Prostate gland (tissue), 2 donors: Measurements from ENCODE around the gene CRYBG1. TPM values are rescaled to one million over a fixed set of nuclear protein-coding genes. Genes with fewer than 3 reads are reported as not detected.

Experiments used
- DNase-seq: peaks from one replicate; pipeline ENCODE4 v3.0.0-alpha.2; 2019; ENCODE audit warnings: low spot score
- H3K27ac ChIP-seq, 2 donors: fragments of 200-600 bp; sonication (generic); 2 replicates each; pipeline ENCODE4 v1.5.1; 2017 to 2019
- H3K27me3 ChIP-seq: fragments of 200-600 bp; sonication (generic); replicated peaks from 2 replicates; pipeline ENCODE4 v1.5.1; 2019; ENCODE audit not compliant: insufficient read depth
- H3K36me3 ChIP-seq, 2 donors: fragments of 200-600 bp; sonication (generic); 1 replicate in 1 of 2; 2 replicates in 1 of 2; pipeline versions ENCODE4 v1.5.1 to v1.8.1; 2017 to 2019
- H3K4me1 ChIP-seq: fragments of 200-600 bp; sonication (generic); replicated peaks from 2 replicates; pipeline ENCODE4 v1.5.1; 2019
- H3K4me3 ChIP-seq, 2 donors: fragments of 200-600 bp; sonication (generic); 2 replicates each; pipeline ENCODE4 v1.5.1; 2017 to 2019
- H3K9me3 ChIP-seq: fragments of 200-600 bp; sonication (generic); 2 replicates; pipeline ENCODE4 v1.5.1; 2017
- CTCF ChIP-seq, 4 experiments: fragments of 200-600 bp in 2 of 4; fragments of 450-650 bp in 2 of 4; sonication (generic) in 2 of 4; IDR thresholded peaks; 1 replicate in 3 of 4; 2 replicates in 1 of 4; pipeline ENCODE4 v1.5.1; 2016 to 2019; ENCODE audit warnings: antibody characterized with exemption in 4 of 4, mild to moderate bottlenecking in 2 of 4, moderate library complexity in 2 of 4
- POLR2A ChIP-seq: fragments of 450-650 bp; IDR thresholded peaks from one replicate; pipeline ENCODE4 v1.6.1; 2016; ENCODE audit warnings: antibody characterized with exemption, mild to moderate bottlenecking
- POLR2AphosphoS5 ChIP-seq: sonication (generic); formaldehyde crosslinking; IDR thresholded peaks from one replicate; pipeline ENCODE4 v1.6.1; 2017; ENCODE audit warnings: antibody characterized with exemption
- WGBS: methylation state at CpG from one replicate; pipeline ENCODE4 v1.1.5; 2018; 5-methylcytosine and 5-hydroxymethylcytosine counted together
- intact Hi-C: fragments of 100-400 bp; cut with DNase I; formaldehyde crosslinking; loops from one replicate; pipeline ENCODE4 v1.14.2; 2022
- total RNA-seq, 2 donors: library from RNA; depleted of rRNA; stranded (reverse); fragments of >200 nt; gene quantifications; one replicate each; pipeline ENCODE4 v1.1.0, GENCODE V29; 2016

The CRYBG1 gene
- total RNA-seq, 2 donors from 2014 or later = 39.9 to 75.4 TPM

- no peak for DNase-seq
- H3K4me1 ChIP-seq = no peaks in the 10 kb centered on the region
- H3K4me3 ChIP-seq = no peak overlapping the region
- H3K27ac ChIP-seq = no peak overlapping the region
- H3K36me3 ChIP-seq = no peaks in the 10 kb centered on the region
- no peaks in the 10 kb centered on the region for H3K9me3 ChIP-seq
- TF ChIP-seq CTCF (IDR thresholded peaks at IDR 0.05) = no peak
- no peak for TF ChIP-seq POLR2AphosphoS5
- TF ChIP-seq POLR2A = no peak
- no peaks in the 10 kb centered on the region for H3K27me3 ChIP-seq
- 64% methylated on average over 3 of the region's 3 CpGs for WGBS
- intact Hi-C loops = no loop called here
Observed at GRCh38 chr6:106529438-106529837, 168.9 kb downstream of the CRYBG1 start.

GRCh38 chr6:106530026-106530425 is 169.5 kb downstream of the CRYBG1 start:
- H3K36me3 ChIP-seq = no peaks in the 10 kb centered on the region
- 98% methylated on average over 1 of the region's 1 CpG for WGBS
- no peaks in the 10 kb centered on the region for H3K27me3 ChIP-seq
- no peak overlapping the region for H3K27ac ChIP-seq
- no peaks in the 10 kb centered on the region for H3K9me3 ChIP-seq
- no peaks in the 10 kb centered on the region for H3K4me1 ChIP-seq
- DNase-seq = no peak
- no peak overlapping the region for H3K4me3 ChIP-seq
- intact Hi-C loops = no loop called here
- TF ChIP-seq POLR2A = no peak
- no peak for TF ChIP-seq POLR2AphosphoS5
- TF ChIP-seq CTCF (IDR thresholded peaks at IDR 0.05) = no peak

- no peaks in the 10 kb centered on the region for H3K4me1 ChIP-seq
- intact Hi-C loops = no loop called here
- TF ChIP-seq CTCF (IDR thresholded peaks at IDR 0.05) (no peak), POLR2AphosphoS5 (no peak), POLR2A (no peak)
- no peaks in the 10 kb centered on the region for H3K9me3 ChIP-seq
- H3K27ac ChIP-seq = no peak overlapping the region
- DNase-seq = no peak
- H3K36me3 ChIP-seq = no peaks in the 10 kb centered on the region
- H3K4me3 ChIP-seq = no peak overlapping the region
- WGBS = 85% methylated on average over 1 of the region's 1 CpG
- no peaks in the 10 kb centered on the region for H3K27me3 ChIP-seq
Observed at GRCh38 chr6:106530502-106530901, 170.0 kb downstream of the CRYBG1 start.

GRCh38 chr6:106533054-106533453 is 172.5 kb downstream of the CRYBG1 start:
- no peaks in the 10 kb centered on the region for H3K27me3 ChIP-seq
- H3K36me3 ChIP-seq = no peaks in the 10 kb centered on the region
- intact Hi-C loops = no loop called here
- H3K4me1 ChIP-seq = no peaks in the 10 kb centered on the region
- no peak overlapping the region for H3K27ac ChIP-seq
- no peak for DNase-seq
- H3K9me3 ChIP-seq = no peaks in the 10 kb centered on the region
- no peak overlapping the region for H3K4me3 ChIP-seq
- WGBS = 65% methylated on average over 5 of the region's 5 CpGs
- TF ChIP-seq CTCF (IDR thresholded peaks at IDR 0.05) (no peak), POLR2A (no peak), POLR2AphosphoS5 (no peak)

- intact Hi-C loops = no loop called here
- TF ChIP-seq POLR2AphosphoS5 (no peak), CTCF (IDR thresholded peaks at IDR 0.05) (no peak), POLR2A (no peak)
- Histone ChIP-seq H3K9me3 (no peaks in the 10 kb centered on the region), H3K36me3 (no peaks in the 10 kb centered on the region), H3K27me3 (no peaks in the 10 kb centered on the region), H3K4me3 (no peak overlapping the region), H3K27ac (no peak overlapping the region), H3K4me1 (no peaks in the 10 kb centered on the region)
- WGBS = 47% methylated on average over 1 of the region's 1 CpG
- no peak for DNase-seq
Observed at GRCh38 chr6:106534004-106534403, 173.5 kb downstream of the CRYBG1 start.
